Measurements from ENCODE around the gene BCAR3. TPM values are rescaled to one million over a fixed set of nuclear protein-coding genes. Genes with fewer than 3 reads are reported as not detected.
A peak's percentile ranks its signal among the peaks of the same experiment; 100 is the strongest.

Gene BCAR3
- polyA plus RNA-seq, 2 of the 4 experiments (the other 2 are of a cell fraction): 31.6 to 33.4 TPM

- Histone ChIP-seq H3K9me3 (no peaks in the 10 kb centered on the region), H3K27ac (0 out of 6 replicates have a peak overlapping the region, but pooled peaks of 1 of the 2 experiments have one; percentile 43), H3K4me1 (peaks cover 80% of the 10 kb centered on the region), H3K4me2 (no peak overlapping the region), H3K4me3 (no peak overlapping the region)
- FAIRE-seq: no peak
- ChIA-PET CTCF (interaction anchor here (1.5 kb wide), 1 partner anchor 27 kb away, joined by 5 read pairs; no protein-coding TSS in a partner anchor), POLR2A (no interaction called here)
- TF ChIP-seq E2F6 (IDR thresholded peaks at IDR 0.05; ENCODE audit: borderline replicate concordance, low read depth): no peak
- no peak for TF ChIP-seq RFX5 (IDR thresholded peaks at IDR 0.05)
- no peak for TF ChIP-seq ELK1 (IDR thresholded peaks at IDR 0.05; ENCODE audit: low read depth, low read length)
- TF ChIP-seq PHF8 (IDR thresholded peaks at IDR 0.05; ENCODE audit: borderline replicate concordance, low read depth): no peak
- TF ChIP-seq EHF (CRISPR knock-in tag; IDR thresholded peaks at IDR 0.05): no peak
- no peak for TF ChIP-seq TP53 (CRISPR knock-in tag; IDR thresholded peaks at IDR 0.05)
- no peak for TF ChIP-seq EP300 (IDR thresholded peaks at IDR 0.05)
- TF ChIP-seq CHD4 (IDR thresholded peaks at IDR 0.05; ENCODE audit: borderline replicate concordance): no peak
- no peak for TF ChIP-seq ZC3H11A (IDR thresholded peaks at IDR 0.05)
- no peak for TF ChIP-seq ATOH8 (CRISPR knock-in tag; IDR thresholded peaks at IDR 0.05; ENCODE audit: low read depth)
- TF ChIP-seq HOXA7 (CRISPR knock-in tag; IDR thresholded peaks at IDR 0.05): no peak
- TF ChIP-seq RARB (CRISPR knock-in tag; IDR thresholded peaks at IDR 0.05): no peak
- no peak for TF ChIP-seq CEBPB (IDR thresholded peaks at IDR 0.05)
- TF ChIP-seq JUNB (IDR thresholded peaks at IDR 0.05): no peak
- TF ChIP-seq HES2 (IDR thresholded peaks at IDR 0.05): no peak
- no peak for TF ChIP-seq CBX8 (IDR thresholded peaks at IDR 0.05)
- ATAC-seq: no peak
- no peak for DNase-seq (ENCODE audit: low read depth in 1 of 2, low spot score in 1 of 2)
- WGBS (ENCODE audit: missing lambda C conversion rate): 82% methylated on average over 3 of the region's 3 CpGs
These were observed 78.5 kb downstream of the BCAR3 start for GRCh38 chr1:93603106-93603505.

- Histone ChIP-seq H3K4me3 (no peak overlapping the region), H3K4me1 (peaks cover 76% of the 10 kb centered on the region), H3K9me3 (no peaks in the 10 kb centered on the region), H3K27ac (no peak overlapping the region; a peak in 1 of 6 replicates), H3K4me2 (no peak overlapping the region)
- FAIRE-seq: no peak
- WGBS (ENCODE audit: missing lambda C conversion rate): 92% methylated on average over 3 of the region's 4 CpGs
- DNase-seq (ENCODE audit: low read depth in 1 of 2, low spot score in 1 of 2): no peak
- no peak for TF ChIP-seq ZC3H11A (IDR thresholded peaks at IDR 0.05)
- no peak for TF ChIP-seq REST (IDR thresholded peaks at IDR 0.05)
- TF ChIP-seq RARB (CRISPR knock-in tag; IDR thresholded peaks at IDR 0.05): no peak
- TF ChIP-seq RFX5 (IDR thresholded peaks at IDR 0.05): no peak
- no peak for TF ChIP-seq HDAC2 (IDR thresholded peaks at IDR 0.05)
- no peak for TF ChIP-seq USF2 (IDR thresholded peaks at IDR 0.05)
- TF ChIP-seq SREBF2 (IDR thresholded peaks at IDR 0.05): no peak
- no peak for TF ChIP-seq RNF2 (IDR thresholded peaks at IDR 0.05; ENCODE audit: borderline replicate concordance, low read depth)
- no peak for TF ChIP-seq RCOR1 (IDR thresholded peaks at IDR 0.05; ENCODE audit: low read depth, low read length)
- TF ChIP-seq TP53 (CRISPR knock-in tag; IDR thresholded peaks at IDR 0.05): no peak
- ChIA-PET POLR2A (no interaction called here), CTCF (interaction anchor here (1.1 to 1.5 kb wide), 3 partner anchors 28 to 212 kb away, joined by 3 to 5 read pairs (median 3); no protein-coding TSS in a partner anchor)
- ATAC-seq: no peak
These were observed 79.5 kb downstream of the BCAR3 start for GRCh38 chr1:93602101-93602500.

All from A549 (cell line).